ENCODE results near the gene ARL4A. TPM values are rescaled to one million over a fixed set of nuclear protein-coding genes. Genes with fewer than 3 reads are reported as not detected.

The ARL4A gene
- total and polyA plus RNA-seq, 10 of the 15 experiments (the other 5 are each of a cell fraction or from before 2014, with no cell fraction given) = 0.35 to 4.6 (median 2.7) TPM

DNA sequence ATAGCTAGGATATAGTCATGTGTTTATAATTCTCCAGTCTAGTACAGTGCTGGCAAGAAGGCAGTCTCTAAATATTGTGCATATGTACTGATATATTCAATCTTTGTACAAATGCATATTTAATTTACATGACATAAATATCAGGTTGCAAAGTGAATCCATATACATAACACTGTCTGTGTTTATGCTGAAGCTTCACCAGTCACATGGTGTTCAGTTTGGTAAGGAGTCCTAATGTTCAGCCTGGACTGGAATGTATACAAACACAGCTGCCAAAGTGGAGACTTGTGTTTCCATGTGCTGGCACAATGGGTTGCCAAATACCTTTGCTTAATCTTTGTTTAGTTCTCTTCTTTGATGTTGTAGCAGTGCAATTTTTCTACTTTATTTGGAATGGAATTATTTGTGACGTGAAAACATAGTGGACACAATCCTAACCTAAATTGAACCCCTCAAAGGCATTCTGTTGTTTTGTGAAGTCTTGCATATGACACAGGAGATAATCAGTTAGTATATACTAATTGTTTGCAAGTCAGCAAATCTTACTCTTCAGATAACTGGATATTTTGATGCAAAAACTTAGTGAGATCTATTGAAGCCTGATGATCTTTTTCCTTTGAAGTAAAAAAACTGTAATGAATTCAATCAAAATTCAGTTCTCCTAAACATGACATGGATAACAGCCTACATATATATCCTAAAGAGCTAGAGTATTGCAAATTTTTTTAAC is 17.3 kb upstream of the ARL4A start:
- Histone ChIP-seq H3K4me2 (ENCODE audit: control insufficient read depth, insufficient read depth) (no peak overlapping the region), H3K27ac (ENCODE audit: control insufficient read depth, insufficient read depth) (no peak overlapping the region), H3K79me2 (ENCODE audit: control insufficient read depth, insufficient read depth, low read length) (no peaks in the 10 kb centered on the region), H3K9me3 (replicated peaks; ENCODE audit: control insufficient read depth, insufficient read depth, low read length) (no peaks in the 10 kb centered on the region), H3K27me3 (replicated peaks in 1 of 2; ENCODE audit: control insufficient read depth in 2 of 2, insufficient read depth in 2 of 2, low read length in 1 of 2) (no peaks in the 10 kb centered on the region), H3K4me1 (ENCODE audit: control insufficient read depth, insufficient read depth, low read length) (no peaks in the 10 kb centered on the region), H3K36me3 (ENCODE audit: control insufficient read depth in 2 of 2, insufficient read depth in 2 of 2, low read length in 1 of 2) (no peaks in the 10 kb centered on the region), H4K20me1 (ENCODE audit: control insufficient read depth, insufficient read depth) (no peaks in the 10 kb centered on the region), H3K4me3 (no peak overlapping the region), H2AFZ (ENCODE audit: control insufficient read depth, low read depth, low read length) (no peak overlapping the region), H3K9ac (ENCODE audit: control insufficient read depth, insufficient read depth, low read length) (no peak overlapping the region)
- in situ Hi-C loops (cut with MboI) (no loop called here), intact Hi-C loops (cut with micrococcal nuclease; ENCODE audit: unreplicated experiment) (no loop called here)
- CTCF ChIA-PET = no interaction called here
- no peak for ATAC-seq
- no peak for DNase-seq (ENCODE audit: low read depth, low spot score)
- SMC1A ChIA-PET (ENCODE audit: uncharacterized antibody, unreplicated experiment) = no interaction called here
- POLR2A ChIA-PET = no interaction called here
- WGBS (ENCODE audit: insufficient coverage, insufficient replicate concordance, low lambda C conversion rate, missing lambda C conversion rate) = 6% methylated on average over 1 of the region's 1 CpG
- no peak for TF ChIP-seq NFIC (IDR thresholded peaks at IDR 0.05; ENCODE audit: low read depth, low read length)
- no peak for TF ChIP-seq BCL11A (IDR thresholded peaks at IDR 0.05; ENCODE audit: low read depth, low read length)
- TF ChIP-seq EED (IDR thresholded peaks at IDR 0.05; ENCODE audit: low read depth) = no peak
- no peak for TF ChIP-seq ZNF622 (IDR thresholded peaks at IDR 0.05)
- TF ChIP-seq RAD21 (IDR thresholded peaks at IDR 0.05; ENCODE audit: insufficient read depth, low read depth, low read length) = no peak
- RAD21 ChIA-PET (ENCODE audit: unreplicated experiment) = no interaction called here
- no peak for FAIRE-seq
- BruUV-seq (replicated peaks) = no TSS peak

DNA sequence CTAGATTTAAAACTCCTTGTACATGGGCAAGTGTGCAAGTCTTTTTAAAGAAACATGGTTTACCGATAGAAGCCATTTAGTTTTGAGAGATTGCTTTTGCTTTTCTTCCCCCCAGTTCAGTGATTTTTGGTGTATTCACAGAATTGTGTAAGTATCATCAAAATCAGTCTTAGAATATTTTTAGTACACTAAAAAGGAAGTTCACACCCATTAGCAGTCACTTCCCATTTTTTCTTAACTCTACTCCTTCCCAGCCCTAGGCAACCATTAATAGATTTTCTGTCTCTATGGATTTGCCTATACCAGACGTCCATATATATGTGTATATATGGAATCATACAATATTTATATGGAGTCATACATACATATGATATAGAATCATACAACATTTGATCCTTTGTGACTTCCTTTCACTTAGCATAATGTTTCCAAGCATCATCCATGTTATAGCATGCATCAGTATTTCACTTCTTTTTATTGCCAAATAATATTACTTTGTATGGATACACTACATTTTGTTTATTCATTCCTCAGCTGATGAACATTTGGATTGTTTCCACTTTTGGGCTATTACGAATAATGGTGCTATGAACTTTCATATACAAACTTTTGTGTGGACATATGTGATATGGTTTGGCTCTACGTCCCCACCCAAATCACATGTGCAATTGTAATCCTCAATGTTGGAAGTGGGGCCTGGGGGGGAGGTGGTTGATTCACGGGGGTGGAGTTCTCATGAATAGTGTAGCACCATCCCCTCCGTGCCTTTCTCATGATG is 16.5 kb upstream of the ARL4A start:
- H3K36me3 ChIP-seq (ENCODE audit: control insufficient read depth in 2 of 2, insufficient read depth in 2 of 2, low read length in 1 of 2) = no peaks in the 10 kb centered on the region
- H3K79me2 ChIP-seq (ENCODE audit: control insufficient read depth, insufficient read depth, low read length) = no peaks in the 10 kb centered on the region
- no peak overlapping the region for H3K4me2 ChIP-seq (ENCODE audit: control insufficient read depth, insufficient read depth)
- ChIA-PET CTCF (no interaction called here), RAD21 (ENCODE audit: unreplicated experiment) (no interaction called here), SMC1A (ENCODE audit: uncharacterized antibody, unreplicated experiment) (no interaction called here), POLR2A (no interaction called here)
- H3K27ac ChIP-seq (ENCODE audit: control insufficient read depth, insufficient read depth) = no peak overlapping the region
- 12% methylated on average over 6 of the region's 6 CpGs for WGBS (ENCODE audit: insufficient coverage, insufficient replicate concordance, low lambda C conversion rate, missing lambda C conversion rate)
- no peak overlapping the region for H2AFZ ChIP-seq (ENCODE audit: control insufficient read depth, low read depth, low read length)
- intact Hi-C loops (cut with micrococcal nuclease; ENCODE audit: unreplicated experiment) = no loop called here
- no peaks in the 10 kb centered on the region for H3K27me3 ChIP-seq (replicated peaks in 1 of 2; ENCODE audit: control insufficient read depth in 2 of 2, insufficient read depth in 2 of 2, low read length in 1 of 2)
- no peak overlapping the region for H3K9ac ChIP-seq (ENCODE audit: control insufficient read depth, insufficient read depth, low read length)
- no peak overlapping the region for H3K4me3 ChIP-seq
- DNase-seq (ENCODE audit: low read depth, low spot score) (no peak), FAIRE-seq (no peak), ATAC-seq (no peak)
- no TSS peak for BruUV-seq (replicated peaks)
- no peaks in the 10 kb centered on the region for H3K9me3 ChIP-seq (replicated peaks; ENCODE audit: control insufficient read depth, insufficient read depth, low read length)
- in situ Hi-C loops (cut with MboI) = no loop called here
- H3K4me1 ChIP-seq (ENCODE audit: control insufficient read depth, insufficient read depth, low read length) = no peaks in the 10 kb centered on the region
- H4K20me1 ChIP-seq (ENCODE audit: control insufficient read depth, insufficient read depth) = no peaks in the 10 kb centered on the region
- no peak for TF ChIP-seq POLR2AphosphoS5 (IDR thresholded peaks at IDR 0.05; ENCODE audit: low read length)
- TF ChIP-seq SIN3A (IDR thresholded peaks at IDR 0.05; ENCODE audit: low read depth, low read length) = no peak
- TF ChIP-seq, protein P1, sequence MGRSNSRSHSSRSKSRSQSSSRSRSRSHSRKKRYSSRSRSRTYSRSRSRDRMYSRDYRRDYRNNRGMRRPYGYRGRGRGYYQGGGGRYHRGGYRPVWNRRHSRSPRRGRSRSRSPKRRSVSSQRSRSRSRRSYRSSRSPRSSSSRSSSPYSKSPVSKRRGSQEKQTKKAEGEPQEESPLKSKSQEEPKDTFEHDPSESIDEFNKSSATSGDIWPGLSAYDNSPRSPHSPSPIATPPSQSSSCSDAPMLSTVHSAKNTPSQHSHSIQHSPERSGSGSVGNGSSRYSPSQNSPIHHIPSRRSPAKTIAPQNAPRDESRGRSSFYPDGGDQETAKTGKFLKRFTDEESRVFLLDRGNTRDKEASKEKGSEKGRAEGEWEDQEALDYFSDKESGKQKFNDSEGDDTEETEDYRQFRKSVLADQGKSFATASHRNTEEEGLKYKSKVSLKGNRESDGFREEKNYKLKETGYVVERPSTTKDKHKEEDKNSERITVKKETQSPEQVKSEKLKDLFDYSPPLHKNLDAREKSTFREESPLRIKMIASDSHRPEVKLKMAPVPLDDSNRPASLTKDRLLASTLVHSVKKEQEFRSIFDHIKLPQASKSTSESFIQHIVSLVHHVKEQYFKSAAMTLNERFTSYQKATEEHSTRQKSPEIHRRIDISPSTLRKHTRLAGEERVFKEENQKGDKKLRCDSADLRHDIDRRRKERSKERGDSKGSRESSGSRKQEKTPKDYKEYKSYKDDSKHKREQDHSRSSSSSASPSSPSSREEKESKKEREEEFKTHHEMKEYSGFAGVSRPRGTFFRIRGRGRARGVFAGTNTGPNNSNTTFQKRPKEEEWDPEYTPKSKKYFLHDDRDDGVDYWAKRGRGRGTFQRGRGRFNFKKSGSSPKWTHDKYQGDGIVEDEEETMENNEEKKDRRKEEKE (IDR thresholded peaks at IDR 0.05) = no peak
- no peak for TF ChIP-seq ZNF622 (IDR thresholded peaks at IDR 0.05)
- no peak for TF ChIP-seq ZNF207 (IDR thresholded peaks at IDR 0.05; ENCODE audit: borderline replicate concordance)
- no peak for TF ChIP-seq RFX5 (IDR thresholded peaks at IDR 0.05; ENCODE audit: low read depth, low read length)
- no peak for TF ChIP-seq MYC (IDR thresholded peaks at IDR 0.05; ENCODE audit: insufficient read depth, insufficient read length, insufficient replicate concordance, low read length, severe bottlenecking)
- TF ChIP-seq GABPA (IDR thresholded peaks at IDR 0.05; ENCODE audit: low read depth) = no peak
- no peak for TF ChIP-seq ETV6 (conservative IDR thresholded peaks at IDR 0.05 in 1 of 2, IDR thresholded peaks at IDR 0.05 in 1 of 2; ENCODE audit: borderline replicate concordance in 1 of 2, low read depth in 1 of 2)
- TF ChIP-seq ASH2L (IDR thresholded peaks at IDR 0.05; ENCODE audit: borderline replicate concordance, low read depth) = no peak
- TF ChIP-seq HDAC2 (IDR thresholded peaks at IDR 0.05) = no peak
